Urinary bladder (tissue), 4 donors: ENCODE measurements around the gene SUN1. TPM values are rescaled to one million over a fixed set of nuclear protein-coding genes. Genes with fewer than 3 reads are reported as not detected.
A peak's percentile ranks its signal among the peaks of the same experiment; 100 is the strongest.
"Not testable (repeated sequence)": the region's sequence is repeated elsewhere in the genome, so short reads cannot be mapped to it uniquely, and the experiment has no call there.

Experiments
- DNase-seq: peaks from one replicate; pipeline ENCODE4 v3.0.0-alpha.2; 2015; ENCODE audit errors: extremely low spot score
- H3K27ac ChIP-seq: one replicate; pipeline ENCODE4 v1.5.1; 2013; ENCODE audit warnings: low read depth, mild to moderate bottlenecking, moderate library complexity
- H3K36me3 ChIP-seq: one replicate; pipeline ENCODE4 v1.6.1; 2013; ENCODE audit warnings: mild to moderate bottlenecking, moderate library complexity; ENCODE audit not compliant: insufficient read depth
- H3K4me1 ChIP-seq: one replicate; pipeline ENCODE4 v1.6.1; 2013; ENCODE audit warnings: mild to moderate bottlenecking, moderate library complexity; ENCODE audit not compliant: insufficient read depth
- H3K4me3 ChIP-seq: one replicate; pipeline ENCODE4 v1.5.1; 2013; ENCODE audit warnings: low read depth, low read length
- whole genome bisulfite sequencing: extraction: QIAGEN DNeasy Blood & Tissue Kit; methylation state at CpG from one replicate; pipeline ENCODE4 v1.1.7; 2013; 5-methylcytosine and 5-hydroxymethylcytosine counted together
- polyA plus RNA-seq: library from polyadenylated mRNA; stranded (reverse); fragments of 200-250 nt; gene quantifications from one replicate; pipeline ENCODE4 v1.2.3, GENCODE V29; 2013
- total RNA-seq: library from RNA; depleted of rRNA; stranded (reverse); fragments of >200 nt; gene quantifications from one replicate; pipeline ENCODE4 v1.2.3, GENCODE V29; 2014
- donor health status: healthy with polysubstance abuse.
- donor health status: healthy.

The SUN1 gene
- total and polyA plus RNA-seq, 2 donors, result 103 to 238 TPM

- Histone ChIP-seq H3K4me3 (no peak overlapping the region), H3K27ac (peak overlapping the region; percentile 31), H3K4me1 (no peaks in the 10 kb centered on the region), H3K36me3 (no peaks in the 10 kb centered on the region)
- DNase-seq, result no peak
- 76% methylated on average over 36 of the region's 36 CpGs for WGBS
These were observed 89.5 kb downstream of the SUN1 start for GRCh38 chr7:921581-922333.

- DNase-seq, result no peak
- H3K27ac ChIP-seq, result peak overlapping the region; percentile 31
- no peaks in the 10 kb centered on the region for H3K36me3 ChIP-seq
- 66% methylated on average over 29 of the region's 29 CpGs for WGBS
- no peak overlapping the region for H3K4me3 ChIP-seq
- no peaks in the 10 kb centered on the region for H3K4me1 ChIP-seq
These were observed 90.2 kb downstream of the SUN1 start for GRCh38 chr7:922334-923107.

DNA sequence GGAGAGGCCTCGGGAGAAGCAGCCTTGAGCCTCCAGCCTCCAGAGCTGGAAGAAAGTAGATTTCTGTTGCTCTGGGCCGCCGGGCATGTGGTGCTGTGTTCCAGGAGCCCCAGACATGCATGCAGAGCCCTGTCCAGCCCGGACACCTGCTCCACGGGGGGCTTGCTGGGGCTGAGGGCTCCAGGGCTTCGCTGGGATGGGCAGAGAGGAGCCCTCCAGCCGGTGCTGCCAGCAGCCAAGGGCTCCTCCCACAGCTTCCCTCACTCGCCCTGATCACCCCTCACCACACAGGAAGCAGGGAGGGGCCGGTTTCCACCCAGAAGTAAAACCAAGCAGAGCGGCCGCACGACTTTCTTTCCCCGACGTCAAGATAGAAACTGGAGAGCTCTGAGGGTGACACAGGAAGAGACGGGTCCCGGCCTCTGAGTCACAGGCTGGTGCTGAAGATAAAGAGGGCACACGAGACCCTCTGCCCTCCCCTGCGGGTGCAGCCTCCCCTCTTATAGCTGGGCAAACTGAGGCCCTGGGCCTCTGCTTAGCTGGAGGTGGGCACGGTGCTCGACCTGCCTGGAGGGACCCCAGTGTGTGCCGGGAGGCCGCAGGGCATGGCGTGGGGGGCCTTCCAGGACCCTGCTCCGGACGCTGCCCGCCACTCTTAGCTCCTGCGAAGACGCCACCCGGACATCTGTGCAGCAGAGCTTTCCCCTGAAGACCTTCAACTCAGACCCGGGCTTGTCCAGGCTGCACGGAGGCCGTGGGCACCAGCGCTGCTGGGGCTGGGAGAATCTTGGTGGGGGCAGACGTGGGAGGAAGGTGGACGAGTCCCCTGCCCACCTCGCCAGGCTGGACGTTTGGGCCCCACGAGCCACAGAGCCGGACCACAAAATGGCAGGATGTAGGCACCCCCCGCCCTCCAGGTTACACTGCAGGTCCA lies 91.1 kb downstream of the SUN1 start:
- DNase-seq, result no peak
- peak overlapping the region; percentile 11 for H3K27ac ChIP-seq
- H3K4me3 ChIP-seq, result no peak overlapping the region
- WGBS, result 60% methylated on average over 40 of the region's 40 CpGs
- H3K4me1 ChIP-seq, result no peaks in the 10 kb centered on the region
- H3K36me3 ChIP-seq, result no peaks in the 10 kb centered on the region

DNA sequence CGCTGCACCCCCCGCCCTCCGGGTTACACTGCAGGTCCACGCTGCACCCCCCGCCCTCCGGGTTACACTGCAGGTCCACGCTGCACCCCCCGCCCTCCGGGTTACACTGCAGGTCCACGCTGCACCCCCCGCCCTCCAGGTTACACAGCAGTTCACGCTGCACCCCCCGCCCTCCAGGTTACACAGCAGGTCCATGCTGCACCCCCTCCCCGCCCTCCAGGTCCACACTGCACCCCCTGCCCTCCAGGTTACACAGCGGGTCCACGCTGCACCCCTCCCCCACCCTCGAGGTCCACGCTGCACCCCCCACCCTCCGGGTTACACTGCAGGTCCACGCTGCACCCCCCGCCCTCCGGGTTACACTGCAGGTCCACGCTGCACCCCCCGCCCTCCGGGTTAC lies 91.8 kb downstream of the SUN1 start:
- not testable (repeated sequence) for H3K36me3 ChIP-seq, H3K27ac ChIP-seq, H3K4me1 ChIP-seq, H3K4me3 ChIP-seq, DNase-seq
- 75% methylated on average over 19 of the region's 25 CpGs for WGBS

Other genes starting within 250 kb of the SUN1 start
- 10.6 TPM for gene DNAAF5, start 105.8 kb upstream of the SUN1 start, total RNA-seq
- 20.9 TPM for gene DNAAF5, start 105.8 kb upstream of the SUN1 start, polyA plus RNA-seq
- 12.3 TPM for gene PRKAR1B, start 105.2 kb upstream of the SUN1 start, total RNA-seq
- 13.7 TPM for gene PRKAR1B, start 105.2 kb upstream of the SUN1 start, polyA plus RNA-seq
- 11.6 TPM for gene GET4, start 44.1 kb downstream of the SUN1 start, total RNA-seq
- 42.4 TPM for gene GET4, start 44.1 kb downstream of the SUN1 start, polyA plus RNA-seq
- gene ADAP1, start 122.2 kb downstream of the SUN1 start, total RNA-seq, result 11.7 TPM
- gene ADAP1, start 122.2 kb downstream of the SUN1 start, polyA plus RNA-seq, result 13.7 TPM
- 24.0 TPM for gene COX19, start 143.1 kb downstream of the SUN1 start, total RNA-seq
- 6.5 TPM for gene COX19, start 143.1 kb downstream of the SUN1 start, polyA plus RNA-seq
- 7.5 TPM for gene CYP2W1, start 150.7 kb downstream of the SUN1 start, total RNA-seq
- 0.22 TPM for gene CYP2W1, start 150.7 kb downstream of the SUN1 start, polyA plus RNA-seq
- gene GPR146, start 212.1 kb downstream of the SUN1 start, total RNA-seq, result 3.1 TPM
- 43.9 TPM for gene GPR146, start 212.1 kb downstream of the SUN1 start, polyA plus RNA-seq